Kasumi-1 (cell line): Measurements from ENCODE around the gene RHOBTB3.

ENCODE experiments used
- DNase-seq, 2 experiments: peaks; one replicate each; lab custom pipeline; 2025; lab: John Stamatoyannopoulos, UW

The RHOBTB3 gene

GRCh38 chr5:95731571-95732554 lies 727 bp downstream of the RHOBTB3 start:
- DNase-seq: peak; percentile 39 to 47

- no peak for DNase-seq
Observed at GRCh38 chr5:95733107-95733665, 2.0 kb downstream of the RHOBTB3 start.

- DNase-seq: no peak
Observed at GRCh38 chr5:95734187-95734586, 3.1 kb downstream of the RHOBTB3 start.

- no peak for DNase-seq
Observed at GRCh38 chr5:95734906-95735305, 3.8 kb downstream of the RHOBTB3 start.

- DNase-seq: no peak
Observed at GRCh38 chr5:95735406-95735805, 4.3 kb downstream of the RHOBTB3 start.

GRCh38 chr5:95738072-95738471 lies 6.9 kb downstream of the RHOBTB3 start:
- DNase-seq: peak; percentile 22 to 40

- DNase-seq: no peak
Observed at GRCh38 chr5:95738834-95739233, 7.7 kb downstream of the RHOBTB3 start.

- DNase-seq: no peak
Observed at GRCh38 chr5:95739857-95740256, 8.7 kb downstream of the RHOBTB3 start.

GRCh38 chr5:95741458-95741857 lies 10.3 kb downstream of the RHOBTB3 start:
- no peak for DNase-seq

GRCh38 chr5:95743232-95743631 lies 12.1 kb downstream of the RHOBTB3 start:
- DNase-seq: no peak

GRCh38 chr5:95743877-95744276 lies 12.7 kb downstream of the RHOBTB3 start:
- no peak for DNase-seq

- DNase-seq: no peak
Observed at GRCh38 chr5:95746194-95746593, 15.1 kb downstream of the RHOBTB3 start.

GRCh38 chr5:95746722-95747679 lies 15.9 kb downstream of the RHOBTB3 start:
- no peak for DNase-seq

- no peak for DNase-seq
Observed at GRCh38 chr5:95748133-95748532, 17.0 kb downstream of the RHOBTB3 start.

- DNase-seq: no peak
Observed at GRCh38 chr5:95754545-95754944, 23.4 kb downstream of the RHOBTB3 start.

GRCh38 chr5:95759005-95759404 lies 27.9 kb downstream of the RHOBTB3 start:
- DNase-seq: no peak

- DNase-seq: no peak
Observed at GRCh38 chr5:95759634-95760033, 28.5 kb downstream of the RHOBTB3 start.

GRCh38 chr5:95760273-95761191 lies 29.4 kb downstream of the RHOBTB3 start:
- DNase-seq: peak in 1 of 2 experiments; percentile 5

GRCh38 chr5:95761771-95762651 lies 30.9 kb downstream of the RHOBTB3 start:
- DNase-seq: no peak

- DNase-seq: no peak
Observed at GRCh38 chr5:95762652-95763041, 31.5 kb downstream of the RHOBTB3 start.
